IPS DF 4.7 (cell line): Measurements from ENCODE around the gene SNED1.

Source experiments
- DNase-seq: peaks from one replicate; pipeline ENCODE4 v3.0.0-alpha.2; 2013; ENCODE audit warnings: low spot score; ENCODE audit errors: extremely low read depth

The SNED1 gene

DNA sequence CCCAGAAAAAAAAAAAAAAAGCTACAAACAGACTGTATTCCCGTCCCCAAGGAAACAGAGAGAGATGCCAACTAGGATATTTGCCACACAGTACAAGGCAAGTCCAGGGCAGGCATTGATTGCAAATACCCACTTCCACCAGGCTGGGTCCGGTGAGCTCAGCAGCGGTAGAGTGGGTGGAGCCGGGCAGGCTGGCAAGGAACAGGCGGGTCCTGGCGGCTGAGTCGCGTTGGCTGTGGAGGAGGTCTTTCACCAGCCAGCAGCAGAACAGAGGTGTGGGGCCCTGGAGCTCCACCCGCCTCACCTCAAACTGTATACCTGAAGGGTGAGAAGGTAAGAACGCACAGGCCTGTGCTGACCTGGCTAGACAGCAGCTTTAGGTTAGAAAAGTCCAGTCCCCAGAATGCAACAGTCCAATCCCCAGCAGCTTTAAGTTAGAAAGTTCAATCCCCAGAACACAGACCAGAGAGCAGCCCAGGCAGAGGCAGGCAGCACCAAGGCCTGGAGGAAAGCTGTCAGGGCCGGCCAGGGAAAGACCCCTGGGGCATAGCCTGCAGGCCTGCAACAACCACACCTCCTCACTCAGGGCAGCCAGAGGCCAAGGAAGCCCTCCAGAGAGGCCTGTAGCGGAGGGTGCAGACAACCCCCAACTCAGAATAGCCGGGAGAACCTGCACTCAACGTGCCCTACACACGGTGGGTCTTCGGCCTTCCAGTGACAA is 125.6 kb downstream of the SNED1 start:
- DNase-seq: no peak

GRCh38 chr2:241125626-241126025 is 127.2 kb downstream of the SNED1 start:
- no peak for DNase-seq

- no peak for DNase-seq
Observed at GRCh38 chr2:241126201-241126611, 127.8 kb downstream of the SNED1 start.

GRCh38 chr2:241126771-241127202 is 128.4 kb downstream of the SNED1 start:
- DNase-seq: no peak

GRCh38 chr2:241128266-241128665 is 129.8 kb downstream of the SNED1 start:
- no peak for DNase-seq

- no peak for DNase-seq
Observed at GRCh38 chr2:241129086-241129871, 130.9 kb downstream of the SNED1 start.

- no peak for DNase-seq
Observed at GRCh38 chr2:241130316-241130715, 131.9 kb downstream of the SNED1 start.

GRCh38 chr2:241131531-241131930 is 133.1 kb downstream of the SNED1 start:
- no peak for DNase-seq

DNA sequence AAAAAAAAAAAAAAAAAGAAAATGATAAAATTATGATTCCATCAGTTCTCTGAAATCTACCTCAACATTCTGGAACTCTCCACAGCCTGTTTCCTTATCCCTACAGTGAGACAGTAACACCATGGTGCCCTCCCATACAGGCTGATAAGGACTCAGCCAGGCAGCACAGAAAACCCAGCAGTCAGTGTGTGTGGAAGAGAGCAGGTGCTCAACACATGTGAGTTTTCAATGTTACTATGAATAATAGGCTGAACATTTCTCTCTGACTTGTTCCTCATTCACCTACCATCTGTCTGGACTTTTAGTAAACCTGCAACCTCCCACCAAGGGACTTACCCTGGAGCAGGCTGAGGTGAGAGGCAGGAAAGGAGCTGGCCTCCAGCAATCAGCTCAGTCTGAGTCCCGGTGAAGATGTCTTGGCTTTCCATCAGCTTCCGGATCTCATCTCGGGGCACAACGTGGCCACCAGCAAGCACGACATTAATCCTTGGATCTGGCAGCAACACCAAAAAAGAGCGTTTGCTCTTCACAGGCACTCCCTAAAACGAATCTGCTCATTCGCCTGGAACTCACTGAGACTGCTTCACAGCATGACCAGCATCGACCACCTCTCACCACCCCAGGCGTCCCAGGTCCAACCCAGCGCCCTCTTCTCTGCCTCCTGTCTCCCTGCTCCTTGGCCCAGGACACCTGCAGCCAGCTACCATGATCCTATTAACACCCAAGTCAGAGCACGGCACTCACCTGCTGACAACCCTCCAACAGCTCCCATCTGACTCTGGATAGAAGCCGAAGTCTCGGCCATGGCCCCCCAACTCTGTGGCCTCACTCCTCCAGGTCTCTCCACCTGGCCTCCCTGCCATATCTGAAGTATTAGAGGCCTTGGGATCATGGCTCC is 134.4 kb downstream of the SNED1 start:
- DNase-seq: no peak

DNA sequence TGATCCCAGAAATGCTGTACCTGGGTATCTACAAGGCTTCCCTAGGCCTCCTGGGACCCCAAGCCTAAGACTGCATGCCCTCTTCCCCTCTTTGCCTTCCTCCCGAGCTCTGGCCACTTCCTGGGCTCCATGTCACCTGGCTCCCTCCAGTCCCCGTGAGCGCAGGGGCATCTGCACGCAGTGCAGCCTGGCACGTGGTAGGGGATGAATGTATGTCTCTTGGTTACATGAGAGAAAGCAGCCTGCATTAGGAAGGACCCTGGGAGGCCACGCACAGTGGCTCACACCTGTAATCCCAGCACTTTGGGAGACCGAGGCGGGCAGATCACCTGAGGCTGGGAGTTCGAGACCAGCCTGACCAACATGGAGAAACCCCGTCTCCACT is 135.0 kb downstream of the SNED1 start:
- no peak for DNase-seq

GRCh38 chr2:241134711-241135110 is 136.3 kb downstream of the SNED1 start:
- DNase-seq: no peak

DNA sequence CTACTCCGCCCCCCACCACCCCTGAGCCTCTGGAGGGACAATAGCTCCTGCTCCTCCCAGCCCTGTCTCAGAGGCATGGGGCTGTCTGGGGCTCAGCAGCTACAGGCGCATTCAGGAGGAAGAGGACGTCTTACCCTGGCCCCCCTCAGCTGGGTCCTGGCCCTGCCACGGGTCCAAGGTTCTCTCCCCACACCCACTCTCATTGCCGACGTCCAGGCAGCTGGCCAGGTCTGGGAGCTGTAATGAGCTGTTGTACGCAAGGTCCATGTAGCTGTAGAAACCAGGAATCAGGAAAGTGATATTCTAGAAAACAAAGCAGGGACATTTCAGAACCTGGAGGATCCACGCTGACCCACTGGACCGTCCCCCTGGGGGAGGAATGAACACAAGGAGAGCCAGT is 137.3 kb downstream of the SNED1 start:
- DNase-seq: no peak

GRCh38 chr2:241136191-241136590 is 137.8 kb downstream of the SNED1 start:
- no peak for DNase-seq

DNA sequence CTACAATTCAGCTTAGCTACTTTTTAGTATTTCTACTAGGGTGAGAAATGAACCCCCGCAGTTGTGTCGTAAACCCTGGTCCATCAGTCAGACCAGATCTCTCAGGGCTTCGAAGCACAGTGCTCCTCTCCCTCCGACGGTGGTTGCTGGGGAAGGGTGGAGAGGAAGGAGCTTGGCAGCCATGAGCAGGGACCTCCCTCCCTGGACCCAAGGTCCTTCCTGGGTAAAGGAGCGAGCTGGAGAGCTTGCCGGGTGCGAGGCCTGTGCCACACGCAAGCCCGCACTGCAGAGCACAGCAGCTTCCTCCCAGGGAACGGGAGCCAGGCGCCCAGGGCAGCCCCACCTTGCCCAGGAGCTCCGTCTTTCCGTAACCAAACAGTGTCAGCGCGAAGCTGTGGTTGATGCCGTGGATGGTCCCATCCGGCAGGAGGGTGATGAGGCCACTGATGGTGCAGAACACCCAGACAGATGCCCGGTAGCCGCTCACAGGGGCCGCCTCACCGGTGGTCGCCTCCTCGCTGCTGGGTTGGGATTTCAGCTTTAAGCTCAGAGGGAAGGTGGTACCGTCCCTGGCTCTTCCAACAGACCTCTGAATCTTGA is 138.3 kb downstream of the SNED1 start:
- DNase-seq: no peak

GRCh38 chr2:241137276-241138190 is 139.1 kb downstream of the SNED1 start:
- no peak for DNase-seq

DNA sequence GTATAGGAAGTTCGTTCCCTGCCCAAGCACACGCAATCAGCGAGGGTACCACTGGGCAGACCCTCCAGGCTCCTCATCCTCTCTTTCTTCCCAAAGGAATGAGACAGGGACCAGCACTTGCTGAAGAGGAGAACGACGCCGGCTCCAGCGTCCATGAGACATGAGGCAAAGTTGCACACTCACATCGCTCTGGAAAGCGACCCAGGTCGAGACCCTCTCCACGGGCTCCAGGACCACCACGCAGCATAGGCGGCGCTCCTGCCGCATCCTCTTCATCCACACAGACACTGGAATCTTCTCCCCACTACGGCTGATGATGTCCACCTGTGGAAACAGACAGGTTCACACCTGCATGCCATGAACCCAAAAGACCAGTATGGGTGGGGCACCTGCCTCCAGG is 140.1 kb downstream of the SNED1 start:
- no peak for DNase-seq

GRCh38 chr2:241139531-241140444 is 141.4 kb downstream of the SNED1 start:
- no peak for DNase-seq

- DNase-seq: no peak
Observed at GRCh38 chr2:241140445-241140840, 142.0 kb downstream of the SNED1 start.

DNA sequence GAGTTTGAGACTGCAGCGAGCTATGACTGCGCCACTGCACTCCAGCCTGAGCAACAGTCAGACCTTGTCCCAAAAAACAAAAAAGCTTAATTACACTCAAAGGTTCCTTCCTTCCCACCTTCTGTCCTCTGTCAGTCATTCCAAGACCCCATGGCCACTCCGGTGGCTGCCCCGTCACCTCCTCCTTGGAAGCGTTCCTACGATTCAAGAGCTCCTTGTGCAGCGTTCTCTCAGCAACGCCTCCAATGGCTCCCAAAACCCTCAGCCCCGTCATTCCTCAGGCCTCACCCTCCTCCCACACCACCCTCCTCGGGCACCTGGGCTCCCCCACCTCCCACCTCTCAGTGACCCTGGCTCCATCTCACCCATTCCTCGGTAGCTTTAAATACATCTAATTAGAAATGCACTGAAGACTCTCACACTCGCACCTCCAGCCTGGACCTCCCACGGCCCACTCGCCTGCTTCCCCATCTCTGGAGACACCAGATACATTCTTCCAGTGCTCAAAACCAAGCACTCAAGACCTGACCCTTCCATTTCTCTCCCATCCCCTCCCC is 142.9 kb downstream of the SNED1 start:
- DNase-seq: no peak
